C4-2B (cell line): ENCODE results near the gene ZMPSTE24.

Experiments
- ZFX ChIP-seq: fragments of 450-650 bp; IDR thresholded peaks from 2 replicates; pipeline ENCODE4 v1.6.1; 2017
- TF ChIP-seq, protein P1 (sequence below): fragments of 450-650 bp; conservative IDR thresholded peaks from 2 replicates; pipeline ENCODE4 v1.5.1; 2017; ENCODE audit warnings: mild to moderate bottlenecking

- TF ChIP-seq, protein P1, sequence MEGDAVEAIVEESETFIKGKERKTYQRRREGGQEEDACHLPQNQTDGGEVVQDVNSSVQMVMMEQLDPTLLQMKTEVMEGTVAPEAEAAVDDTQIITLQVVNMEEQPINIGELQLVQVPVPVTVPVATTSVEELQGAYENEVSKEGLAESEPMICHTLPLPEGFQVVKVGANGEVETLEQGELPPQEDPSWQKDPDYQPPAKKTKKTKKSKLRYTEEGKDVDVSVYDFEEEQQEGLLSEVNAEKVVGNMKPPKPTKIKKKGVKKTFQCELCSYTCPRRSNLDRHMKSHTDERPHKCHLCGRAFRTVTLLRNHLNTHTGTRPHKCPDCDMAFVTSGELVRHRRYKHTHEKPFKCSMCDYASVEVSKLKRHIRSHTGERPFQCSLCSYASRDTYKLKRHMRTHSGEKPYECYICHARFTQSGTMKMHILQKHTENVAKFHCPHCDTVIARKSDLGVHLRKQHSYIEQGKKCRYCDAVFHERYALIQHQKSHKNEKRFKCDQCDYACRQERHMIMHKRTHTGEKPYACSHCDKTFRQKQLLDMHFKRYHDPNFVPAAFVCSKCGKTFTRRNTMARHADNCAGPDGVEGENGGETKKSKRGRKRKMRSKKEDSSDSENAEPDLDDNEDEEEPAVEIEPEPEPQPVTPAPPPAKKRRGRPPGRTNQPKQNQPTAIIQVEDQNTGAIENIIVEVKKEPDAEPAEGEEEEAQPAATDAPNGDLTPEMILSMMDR, result no peak
- TF ChIP-seq ZFX, result no peak
Measured at GRCh38 chr1:40314721-40315238, 56.7 kb downstream of the ZMPSTE24 start.
